Neuronal stem cell (in vitro differentiated cells): ENCODE data around the gene SIGLEC10.

ENCODE experiments used
- DNase-seq: peaks from one replicate; pipeline ENCODE4 v3.0.0-alpha.2; 2013; ENCODE audit warnings: low spot score
- H2AFZ ChIP-seq: one replicate; pipeline ENCODE4 v1.6.1; 2013; ENCODE audit warnings: mild to moderate bottlenecking, low read length, inconsistent platforms
- H2AK5ac ChIP-seq: 2 replicates; pipeline ENCODE4 v1.6.1; 2013; ENCODE audit warnings: low read depth, mild to moderate bottlenecking, inconsistent platforms, low read length, moderate library complexity, mixed read lengths
- H2BK120ac ChIP-seq: 2 replicates; pipeline ENCODE4 v1.6.1; 2013; ENCODE audit warnings: low read depth, mild to moderate bottlenecking, inconsistent platforms, low read length, moderate library complexity, mixed read lengths
- H2BK12ac ChIP-seq: one replicate; pipeline ENCODE4 v1.6.1; 2013; ENCODE audit warnings: low read length, inconsistent platforms
- H2BK15ac ChIP-seq: 2 replicates; pipeline ENCODE4 v1.6.1; 2013; ENCODE audit warnings: mild to moderate bottlenecking, low read length, inconsistent platforms, mixed read lengths
- H2BK5ac ChIP-seq: one replicate; pipeline ENCODE4 v1.6.1; 2013; ENCODE audit warnings: inconsistent platforms, mild to moderate bottlenecking, low read length, moderate library complexity
- H3K14ac ChIP-seq: one replicate; pipeline ENCODE4 v1.6.1; 2013; ENCODE audit warnings: low read length, inconsistent platforms
- H3K18ac ChIP-seq: 2 replicates; pipeline ENCODE4 v1.6.1; 2013; ENCODE audit warnings: low read length, inconsistent platforms
- H3K23ac ChIP-seq: 2 replicates; pipeline ENCODE4 v1.6.1; 2013; ENCODE audit warnings: low read depth, mild to moderate bottlenecking, mixed read lengths, low read length, inconsistent platforms; ENCODE audit not compliant: poor library complexity
- H3K27ac ChIP-seq: replicated peaks from 3 replicates; pipeline ENCODE4 v1.5.1; 2013; ENCODE audit warnings: low read length, inconsistent platforms
- H3K27me3 ChIP-seq, 3 experiments: 2 replicates each; pipeline ENCODE4 v1.6.1; 2013; ENCODE audit warnings: low read length in 3 of 3, mild to moderate bottlenecking in 2 of 3, inconsistent platforms in 1 of 3, low read depth in 1 of 3, mixed read lengths in 1 of 3, moderate library complexity in 1 of 3; ENCODE audit not compliant: control insufficient read depth in 3 of 3, insufficient read depth in 3 of 3
- H3K36me3 ChIP-seq, 2 donors: replicated peaks in 1 of 2; 2 replicates each; pipeline ENCODE4 v1.6.1; 2013; ENCODE audit warnings: low read length in 2 of 2; ENCODE audit not compliant: control insufficient read depth in 2 of 2, insufficient read depth in 2 of 2
- H3K4ac ChIP-seq: 2 replicates; pipeline ENCODE4 v1.6.1; 2013; ENCODE audit warnings: inconsistent platforms, mild to moderate bottlenecking, low read length, moderate library complexity
- H3K4me1 ChIP-seq, 2 donors: 1 replicate in 1 of 2; 2 replicates in 1 of 2; pipeline ENCODE4 v1.6.1; 2013; ENCODE audit warnings: low read length in 2 of 2, low read depth in 1 of 2; ENCODE audit not compliant: control insufficient read depth in 2 of 2, insufficient read depth in 1 of 2
- H3K4me2 ChIP-seq: one replicate; pipeline ENCODE4 v1.6.1; 2013; ENCODE audit warnings: mild to moderate bottlenecking, low read length, inconsistent platforms; ENCODE audit not compliant: insufficient read depth, poor library complexity, severe bottlenecking
- H3K4me3 ChIP-seq, 2 donors: 2 replicates each; pipeline ENCODE4 v1.5.1; 2013; ENCODE audit warnings: low read length in 2 of 2, mild to moderate bottlenecking in 2 of 2, inconsistent platforms in 1 of 2, moderate library complexity in 1 of 2
- H3K79me1 ChIP-seq: one replicate; pipeline ENCODE4 v1.6.1; 2013; ENCODE audit warnings: low read depth, mild to moderate bottlenecking, inconsistent platforms, low read length, moderate library complexity
- H3K9ac ChIP-seq: one replicate; pipeline ENCODE4 v1.6.1; 2013; ENCODE audit warnings: mild to moderate bottlenecking, low read depth, low read length, inconsistent platforms; ENCODE audit not compliant: poor library complexity
- H3K9me3 ChIP-seq, 2 donors: replicated peaks in 1 of 2; 2 replicates each; pipeline versions ENCODE3 to v1.6.1; 2013; ENCODE audit warnings: low read length in 2 of 2, mild to moderate bottlenecking in 2 of 2, inconsistent platforms in 1 of 2, low read depth in 1 of 2, mixed read lengths in 1 of 2, moderate library complexity in 1 of 2; ENCODE audit not compliant: control insufficient read depth in 2 of 2, insufficient read depth in 1 of 2
- H4K8ac ChIP-seq: one replicate; pipeline ENCODE4 v1.6.1; 2013; ENCODE audit warnings: low read depth, mild to moderate bottlenecking, inconsistent platforms, low read length, moderate library complexity
- H4K91ac ChIP-seq: one replicate; pipeline ENCODE4 v1.6.1; 2013; ENCODE audit warnings: low read length, low read depth, mild to moderate bottlenecking, inconsistent platforms; ENCODE audit not compliant: poor library complexity
- WGBS, 2 donors: extraction: QIAGEN DNeasy Blood & Tissue Kit; methylation state at CpG; one replicate each; pipeline ENCODE4 v1.1.7; 2013; ENCODE audit warnings: missing lambda C conversion rate in 2 of 2, mixed read lengths in 1 of 2; ENCODE audit not compliant: insufficient read length in 2 of 2, insufficient replicate concordance in 1 of 2; ENCODE audit errors: extremely low coverage in 2 of 2; 5-methylcytosine and 5-hydroxymethylcytosine counted together

The SIGLEC10 gene

GRCh38 chr19:51396175-51396574, 21.3 kb downstream of the SIGLEC10 start:
- Histone ChIP-seq H2AK5ac (no peak overlapping the region), H4K91ac (no peak overlapping the region), H3K4ac (no peak overlapping the region), H2BK15ac (no peak overlapping the region), H2BK12ac (no peak overlapping the region), H3K4me2 (no peak overlapping the region), H3K27ac (no peak overlapping the region), H3K9me3 (no peaks in the 10 kb centered on the region), H3K18ac (no peak overlapping the region), H3K14ac (no peak overlapping the region), H3K36me3 (peaks cover 0 to 8% of the 10 kb centered on the region in 2 donors), H3K79me1 (no peaks in the 10 kb centered on the region), H3K23ac (no peak overlapping the region), H3K4me1 (peaks cover 0 to 8% of the 10 kb centered on the region in 2 donors), H3K4me3 (no peak overlapping the region), H3K27me3 (no peaks in the 10 kb centered on the region), H2BK5ac (no peak overlapping the region), H2AFZ (no peak overlapping the region), H2BK120ac (no peak overlapping the region), H4K8ac (no peak overlapping the region), H3K9ac (no peak overlapping the region)
- WGBS, 2 donors: no CpG with 5 or more reads among the region's 2 CpGs
- no peak for DNase-seq

DNA sequence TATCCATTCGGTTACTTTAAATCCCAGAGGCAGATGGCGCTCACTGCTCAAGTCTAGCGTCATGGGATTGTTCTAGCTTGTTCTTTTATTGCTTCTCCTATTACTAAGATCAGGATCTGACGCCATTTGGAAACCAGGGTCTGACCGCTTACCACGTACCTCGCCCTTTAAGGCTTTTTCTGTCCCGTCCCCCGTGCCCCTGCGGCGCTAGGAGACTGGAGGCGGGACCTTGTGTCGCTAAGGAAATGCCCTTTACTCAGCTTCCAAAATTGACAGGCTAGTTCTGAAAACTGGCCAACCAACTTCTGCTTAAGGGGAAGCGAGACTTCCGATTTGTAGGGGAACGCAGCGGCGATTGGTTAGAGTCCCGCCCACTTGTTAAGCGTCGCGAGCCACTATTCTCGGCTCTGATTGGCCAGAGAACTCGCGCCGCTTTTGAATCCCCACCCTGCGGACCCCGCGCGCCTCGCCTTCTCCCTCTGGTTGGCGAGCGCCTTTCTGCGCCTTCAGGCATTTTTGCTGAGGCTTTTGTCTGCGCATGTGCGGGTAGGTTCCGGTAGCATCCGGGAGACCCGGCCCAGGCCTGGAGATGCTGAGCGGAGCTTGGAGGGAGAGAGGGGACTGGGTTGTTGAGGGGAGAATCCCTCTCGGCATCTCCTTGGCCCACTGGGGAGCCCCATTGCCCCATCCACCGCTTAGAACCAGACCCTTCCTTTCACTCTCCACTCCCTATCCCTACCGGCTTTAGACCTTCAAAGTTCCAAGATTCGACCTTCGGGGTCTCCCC, 23.2 kb downstream of the SIGLEC10 start:
- Histone ChIP-seq H2BK15ac (no peak overlapping the region), H4K8ac (no peak overlapping the region), H3K4me3 (peak overlapping the region; percentile 56 to 87), H3K27ac (peak overlapping the region; percentile 84), H2BK5ac (peak overlapping the region; percentile 97), H3K79me1 (no peaks in the 10 kb centered on the region), H2AK5ac (no peak overlapping the region), H3K14ac (no peak overlapping the region), H3K36me3 (no peaks in the 10 kb centered on the region), H3K23ac (peak overlapping the region; percentile 86), H2AFZ (peak overlapping the region; percentile 76), H3K9me3 (no peaks in the 10 kb centered on the region), H2BK12ac (no peak overlapping the region), H3K27me3 (no peaks in the 10 kb centered on the region), H2BK120ac (no peak overlapping the region), H3K18ac (peak overlapping the region; percentile 9), H3K9ac (peak overlapping the region; percentile 71), H3K4me1 (peaks cover 0 to 9% of the 10 kb centered on the region in 2 donors), H4K91ac (no peak overlapping the region), H3K4me2 (peak overlapping the region; percentile 63), H3K4ac (no peak overlapping the region)
- DNase-seq: peak; percentile 98
- WGBS, 2 donors: no CpG with 5 or more reads among the region's 45 CpGs

- Histone ChIP-seq H2AK5ac (no peak overlapping the region), H3K4me2 (no peak overlapping the region), H2BK15ac (no peak overlapping the region), H3K4me1 (peaks cover 8 to 19% of the 10 kb centered on the region in 2 donors), H3K4ac (no peak overlapping the region), H3K18ac (no peak overlapping the region), H3K9ac (no peak overlapping the region), H3K4me3 (no peak overlapping the region), H4K91ac (no peak overlapping the region), H4K8ac (no peak overlapping the region), H3K9me3 (no peaks in the 10 kb centered on the region), H3K23ac (no peak overlapping the region), H3K79me1 (no peaks in the 10 kb centered on the region), H2BK5ac (no peak overlapping the region), H2AFZ (no peak overlapping the region), H3K36me3 (no peaks in the 10 kb centered on the region), H3K27me3 (no peaks in the 10 kb centered on the region), H2BK120ac (no peak overlapping the region), H3K14ac (no peak overlapping the region), H2BK12ac (no peak overlapping the region), H3K27ac (no peak overlapping the region)
- WGBS, 2 donors: no CpG with 5 or more reads among the region's 1 CpG
- DNase-seq: no peak
These were observed 24.7 kb downstream of the SIGLEC10 start for GRCh38 chr19:51392701-51393100.

DNA sequence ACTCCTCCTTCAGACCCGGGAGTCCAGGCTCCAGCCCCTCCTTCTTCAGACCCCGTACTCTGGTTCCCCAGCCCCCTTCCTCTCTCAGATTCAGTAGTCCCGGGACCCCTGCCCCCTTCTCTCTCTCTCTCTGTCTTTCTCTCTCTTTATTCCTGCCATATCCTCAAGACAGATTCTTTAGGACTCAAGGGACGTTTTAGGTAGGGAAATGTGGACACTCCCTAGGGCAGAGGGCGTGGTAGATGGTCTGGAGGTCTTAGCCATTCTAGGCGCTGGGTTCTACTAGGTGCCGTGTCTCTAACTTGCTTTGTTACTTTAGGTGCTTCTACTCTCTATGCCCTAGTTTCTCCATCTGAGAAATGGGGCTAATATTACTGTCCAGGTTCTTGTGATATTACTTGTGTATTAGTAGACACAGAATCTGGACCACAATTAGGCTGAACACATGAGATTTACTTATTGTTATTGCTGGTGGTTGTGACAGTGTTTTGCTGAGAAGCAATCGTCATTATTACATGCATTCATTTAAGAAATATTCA, 26.3 kb downstream of the SIGLEC10 start:
- no peak for DNase-seq
- Histone ChIP-seq H2AK5ac (peak overlapping the region; percentile 11), H3K14ac (no peak overlapping the region), H3K4ac (no peak overlapping the region), H4K8ac (no peak overlapping the region), H3K9ac (no peak overlapping the region), H3K4me3 (no peak overlapping the region), H4K91ac (no peak overlapping the region), H3K4me1 (peaks cover 8 to 28% of the 10 kb centered on the region in 2 donors), H3K36me3 (no peaks in the 10 kb centered on the region), H2BK12ac (no peak overlapping the region), H3K27me3 (no peaks in the 10 kb centered on the region), H3K9me3 (no peaks in the 10 kb centered on the region), H2AFZ (peak overlapping the region; percentile 76), H3K18ac (no peak overlapping the region), H3K23ac (no peak overlapping the region), H2BK15ac (peak overlapping the region; percentile 89), H3K27ac (no peak overlapping the region), H3K79me1 (no peaks in the 10 kb centered on the region), H2BK120ac (no peak overlapping the region), H2BK5ac (no peak overlapping the region), H3K4me2 (no peak overlapping the region)
- no CpG with 5 or more reads among the region's 8 CpGs for WGBS, 2 donors
